GM12878 (cell line): Measurements from ENCODE around the gene PRKN.

Experiments
- CUX1 ChIP-seq: IDR thresholded peaks from 2 replicates; pipeline ENCODE4 v1.6.1; 2012; ENCODE audit warnings: improper control_type of control experiment, low read depth, low read length; ENCODE audit not compliant: insufficient replicate concordance
- IRF4 ChIP-seq: IDR thresholded peaks from 2 replicates; pipeline ENCODE4 v1.6.1; 2011; ENCODE audit warnings: low read depth, low read length
- KLF5 ChIP-seq: fragments of 450-650 bp; IDR thresholded peaks from 2 replicates; pipeline ENCODE4 v1.6.1; 2014; ENCODE audit warnings: mild to moderate bottlenecking; ENCODE audit not compliant: partially characterized antibody
- ZBTB33 ChIP-seq: fragments of 450-650 bp; IDR thresholded peaks from 2 replicates; pipeline ENCODE4 v1.6.1; 2017; ENCODE audit warnings: mild to moderate bottlenecking
- TF ChIP-seq, protein P1 (sequence below): fragments of 450-650 bp; IDR thresholded peaks from 2 replicates; pipeline ENCODE4 v1.6.1; 2017; ENCODE audit warnings: mild to moderate bottlenecking, low read depth, inconsistent platforms; ENCODE audit not compliant: poor library complexity, severe bottlenecking

- TF ChIP-seq, protein P1, sequence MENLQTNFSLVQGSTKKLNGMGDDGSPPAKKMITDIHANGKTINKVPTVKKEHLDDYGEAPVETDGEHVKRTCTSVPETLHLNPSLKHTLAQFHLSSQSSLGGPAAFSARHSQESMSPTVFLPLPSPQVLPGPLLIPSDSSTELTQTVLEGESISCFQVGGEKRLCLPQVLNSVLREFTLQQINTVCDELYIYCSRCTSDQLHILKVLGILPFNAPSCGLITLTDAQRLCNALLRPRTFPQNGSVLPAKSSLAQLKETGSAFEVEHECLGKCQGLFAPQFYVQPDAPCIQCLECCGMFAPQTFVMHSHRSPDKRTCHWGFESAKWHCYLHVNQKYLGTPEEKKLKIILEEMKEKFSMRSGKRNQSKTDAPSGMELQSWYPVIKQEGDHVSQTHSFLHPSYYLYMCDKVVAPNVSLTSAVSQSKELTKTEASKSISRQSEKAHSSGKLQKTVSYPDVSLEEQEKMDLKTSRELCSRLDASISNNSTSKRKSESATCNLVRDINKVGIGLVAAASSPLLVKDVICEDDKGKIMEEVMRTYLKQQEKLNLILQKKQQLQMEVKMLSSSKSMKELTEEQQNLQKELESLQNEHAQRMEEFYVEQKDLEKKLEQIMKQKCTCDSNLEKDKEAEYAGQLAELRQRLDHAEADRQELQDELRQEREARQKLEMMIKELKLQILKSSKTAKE, result no peak
- TF ChIP-seq CUX1 (no peak), KLF5 (no peak), ZBTB33 (no peak), IRF4 (no peak)
Observed at GRCh38 chr6:162026843-162027242, 700.7 kb downstream of the PRKN start.
